Heart right ventricle (tissue), 16 donors: ENCODE measurements around the gene LIN9. TPM values are rescaled to one million over a fixed set of nuclear protein-coding genes. Genes with fewer than 3 reads are reported as not detected.

Experiments
- ATAC-seq, 8 donors: fragments of 200-7000 bp; cut with Tn5 transposase; one replicate each; pipeline ENCODE4 v1.9.1; 2020; ENCODE audit warnings: mild to moderate bottlenecking in 8 of 8, moderate library complexity in 8 of 8, moderate number of reproducible peaks in 1 of 8
- DNase-seq, 2 donors: peaks; one replicate each; pipeline ENCODE4 v3.0.0-alpha.2; 2020
- H3K27ac ChIP-seq, 10 donors: fragments of 200-600 bp; sonication (generic) in 2 of 10; one replicate each; pipeline versions ENCODE4 v1.5.0 to v1.8.0; 2020 to 2022; ENCODE audit warnings: mild to moderate bottlenecking in 3 of 10
- H3K27me3 ChIP-seq, 7 donors: fragments of 200-600 bp; one replicate each; pipeline ENCODE4 v1.8.0; 2021 to 2022; ENCODE audit warnings: mild to moderate bottlenecking in 2 of 7
- H3K36me3 ChIP-seq, 9 donors: fragments of 200-600 bp; sonication (generic) in 1 of 9; one replicate each; pipeline versions ENCODE4 v1.5.0 to v1.8.0; 2020 to 2022; ENCODE audit warnings: mild to moderate bottlenecking in 2 of 9
- H3K4me1 ChIP-seq, 9 donors: fragments of 200-600 bp; sonication (generic) in 1 of 9; one replicate each; pipeline versions ENCODE4 v1.5.0 to v1.8.0; 2020 to 2022; ENCODE audit warnings: mild to moderate bottlenecking in 4 of 9
- H3K4me3 ChIP-seq, 10 donors: fragments of 200-600 bp; sonication (generic) in 2 of 10; one replicate each; pipeline versions ENCODE4 v1.5.0 to v1.8.0; 2020 to 2022; ENCODE audit warnings: mild to moderate bottlenecking in 7 of 10, moderate library complexity in 2 of 10
- H3K9me3 ChIP-seq, 11 donors: fragments of 200-600 bp in 10 of 11; sonication (generic) in 2 of 11; one replicate each; pipeline versions ENCODE4 v1.5.0 to v1.8.0; 2013 to 2022; ENCODE audit warnings: mild to moderate bottlenecking in 2 of 11, control low read depth in 1 of 11, moderate library complexity in 1 of 11
- CTCF ChIP-seq, 9 donors: fragments of 200-600 bp; sonication (generic) in 2 of 9; IDR thresholded peaks; one replicate each; pipeline versions ENCODE4 v1.5.0 to v1.8.0; 2021 to 2022; ENCODE audit warnings: antibody characterized with exemption in 9 of 9, mild to moderate bottlenecking in 5 of 9, moderate library complexity in 1 of 9
- WGBS, 2 donors: extraction: QIAGEN DNeasy Blood & Tissue Kit; methylation state at CpG; one replicate each; pipeline ENCODE4 v1.1.7; 2013; ENCODE audit warnings: inconsistent platforms in 1 of 2; 5-methylcytosine and 5-hydroxymethylcytosine counted together
- intact Hi-C, 10 donors: fragments of 100-400 bp; cut with DNase I; formaldehyde crosslinking; loops; one replicate each; pipeline versions ENCODE4 v1.11.1 to v1.14.2; 2022
- polyA plus RNA-seq, 2 donors: library from polyadenylated mRNA; stranded (reverse); fragments of 200-250 nt; gene quantifications; one replicate each; pipeline ENCODE4 v1.2.3, GENCODE V29; 2013
- total RNA-seq, 10 donors: library from RNA; stranded (reverse); fragmentation: NEBNext Ultra II Directional in 3 of 10; extraction: Animal tissue kit (Norgen Biotek cat#: 25700) in 3 of 10; gene quantifications; one replicate each; pipeline versions ENCODE4 v1.2.1 to v1.2.4, GENCODE V29; 2021 to 2023
- donor health status: Arrhythmogenic right ventricular cardiomyopathy.
- donor health status: ischemic (EF 13 %, LVEDD 7.1; RV severe dilation, severe dysfunction).
- donor health status: healthy with polysubstance abuse.
- donor health status: DM: no; HTN: yes; CAD: no.
- donor health status: DM: no; HTN: no; CAD: no.
- donor health status: ischemic (EF 25% LVEDD 6.9; RV normal size, moderate dysfunction).
- donor health status: ischemic (EF 25% LVEDD 5.7; RV mildly dilated, moderate dysfunction).
- donor health status: healthy.
- donor health status: DM: yes; HTN: yes; CAD: no.
- donor health status: Ischemic cardiomyopathy.
- donor health status: ischemic (EF 35%, LVEDD 5.7; RV mildly dilated, moderate dysfunction).
- donor health status: nonischemic (EF 11% LVEDD 7.7; RV severe dilation, severe dysfunction).
- donor health status: DM: yes; HTN: yes; CAD: no.
- donor health status: PGD.
- donor health status: ischemic (EF 29% LVEDD 5.4; RV normal size, mild dysfunction).
- donor health status: nonischemic (EF 23%, LVEDD 6.1; RV moderate dilation, normal function).

The LIN9 gene
- total and polyA plus RNA-seq, 12 donors: 5.8 to 25.6 (median 18.0) TPM

- intact Hi-C loops: no loop called here
- WGBS, 2 donors: 73 to 78% methylated on average over 5 of the region's 5 CpGs
- DNase-seq: no peak
- Histone ChIP-seq H3K36me3 (no peaks in the 10 kb centered on the region), H3K4me1 (no peaks in the 10 kb centered on the region), H3K27me3 (no peaks in the 10 kb centered on the region), H3K27ac (no peak overlapping the region), H3K9me3 (no peaks in the 10 kb centered on the region), H3K4me3 (no peak overlapping the region)
- TF ChIP-seq CTCF (IDR thresholded peaks at IDR 0.05): no peak
- ATAC-seq: no peak
Observed at GRCh38 chr1:226211181-226211821, 97.7 kb downstream of the LIN9 start.

- no peak for TF ChIP-seq CTCF (IDR thresholded peaks at IDR 0.05)
- intact Hi-C loops: no loop called here
- no peak overlapping the region for H3K4me3 ChIP-seq
- no peaks in the 10 kb centered on the region for H3K4me1 ChIP-seq
- H3K9me3 ChIP-seq: no peaks in the 10 kb centered on the region
- no peaks in the 10 kb centered on the region for H3K36me3 ChIP-seq
- no peak overlapping the region for H3K27ac ChIP-seq
- ATAC-seq: no peak
- WGBS, 2 donors: 69 to 72% methylated on average over 7 of the region's 7 CpGs
- no peaks in the 10 kb centered on the region for H3K27me3 ChIP-seq
- no peak for DNase-seq
Observed at GRCh38 chr1:226210571-226211176, 98.3 kb downstream of the LIN9 start.

- peaks cover 0 to 10% (median 0%) of the 10 kb centered on the region in 7 donors for H3K27me3 ChIP-seq
- no peak for ATAC-seq
- WGBS, 2 donors: 65 to 76% methylated on average over 17 of the region's 17 CpGs
Observed at GRCh38 chr1:226209307-226210059, 99.5 kb downstream of the LIN9 start.

More at GRCh38 chr1:226209307-226210059, 99.5 kb downstream of the LIN9 start:
- intact Hi-C loops: loop anchor here in 1 of 10 donors (10.0 kb wide), 1 partner anchor 115 kb away; no protein-coding TSS in a partner anchor
- TF ChIP-seq CTCF (IDR thresholded peaks at IDR 0.05): no peak
- H3K36me3 ChIP-seq: no peaks in the 10 kb centered on the region
- no peaks in the 10 kb centered on the region for H3K9me3 ChIP-seq
- H3K27ac ChIP-seq: no peak overlapping the region
- H3K4me1 ChIP-seq: no peaks in the 10 kb centered on the region
- no peak for DNase-seq
- no peak overlapping the region for H3K4me3 ChIP-seq
